H9 (cell line): ENCODE data around the gene ZSWIM9. TPM values are rescaled to one million over a fixed set of nuclear protein-coding genes. Genes with fewer than 3 reads are reported as not detected.

Experiments
- DNase-seq: peaks from one replicate; pipeline ENCODE4 v3.0.0-alpha.2; 2017
- H2AFZ ChIP-seq: one replicate; pipeline ENCODE4 v1.6.1; 2013; ENCODE audit warnings: mild to moderate bottlenecking, low read length, control low read depth, moderate library complexity
- H2AK5ac ChIP-seq: 2 replicates; pipeline ENCODE4 v1.6.1; 2013; ENCODE audit warnings: low read length, control low read depth, mixed read lengths; ENCODE audit not compliant: insufficient read length
- H2BK120ac ChIP-seq: one replicate; pipeline ENCODE4 v1.6.1; 2013; ENCODE audit warnings: low read depth, mild to moderate bottlenecking, low read length, control low read depth, inconsistent platforms; ENCODE audit not compliant: poor library complexity, severe bottlenecking
- H2BK12ac ChIP-seq: 2 replicates; pipeline ENCODE4 v1.6.1; 2013; ENCODE audit warnings: low read length, control low read depth, mixed read lengths, low read depth; ENCODE audit not compliant: insufficient read length
- H2BK15ac ChIP-seq: 2 replicates; pipeline ENCODE4 v1.6.1; 2013; ENCODE audit warnings: low read depth, low read length, control low read depth
- H2BK20ac ChIP-seq: one replicate; pipeline ENCODE4 v1.6.1; 2013; ENCODE audit warnings: low read depth, mild to moderate bottlenecking, low read length, control low read depth, inconsistent platforms; ENCODE audit not compliant: poor library complexity, severe bottlenecking
- H2BK5ac ChIP-seq: 2 replicates; pipeline ENCODE4 v1.6.1; 2013; ENCODE audit warnings: low read length, control low read depth, mixed read lengths; ENCODE audit not compliant: insufficient read length
- H3K14ac ChIP-seq: 2 replicates; pipeline ENCODE4 v1.6.1; 2013; ENCODE audit warnings: low read length, control low read depth; ENCODE audit not compliant: insufficient read depth
- H3K18ac ChIP-seq: 2 replicates; pipeline ENCODE4 v1.6.1; 2013; ENCODE audit warnings: low read depth, mild to moderate bottlenecking, mixed read lengths, low read length, control low read depth; ENCODE audit not compliant: insufficient read length
- H3K23ac ChIP-seq: 2 replicates; pipeline ENCODE4 v1.6.1; 2013; ENCODE audit warnings: low read length, control low read depth, mixed read lengths, low read depth; ENCODE audit not compliant: insufficient read length
- H3K23me2 ChIP-seq: 2 replicates; pipeline ENCODE4 v1.6.1; 2013; ENCODE audit warnings: low read depth, mild to moderate bottlenecking, mixed read lengths, low read length, control low read depth; ENCODE audit not compliant: insufficient read length, poor library complexity, severe bottlenecking
- H3K27ac ChIP-seq: 2 replicates; pipeline ENCODE4 v1.5.1; 2013; ENCODE audit warnings: low read length, control low read depth, mixed read lengths, low read depth; ENCODE audit not compliant: insufficient read length
- H3K27me3 ChIP-seq: 2 replicates; pipeline ENCODE4 v1.6.1; 2013; ENCODE audit warnings: low read length, control low read depth, inconsistent platforms; ENCODE audit not compliant: insufficient read depth
- H3K4ac ChIP-seq: 2 replicates; pipeline ENCODE4 v1.6.1; 2013; ENCODE audit warnings: low read depth, mild to moderate bottlenecking, control low read depth, inconsistent platforms, low read length, moderate library complexity
- H3K4me1 ChIP-seq: 2 replicates; pipeline ENCODE4 v1.6.1; 2013; ENCODE audit warnings: low read length, control low read depth, inconsistent platforms; ENCODE audit not compliant: insufficient read depth
- H3K4me2 ChIP-seq: 2 replicates; pipeline ENCODE4 v1.6.1; 2013; ENCODE audit warnings: low read length, control low read depth, mixed read lengths; ENCODE audit not compliant: insufficient read length, insufficient read depth
- H3K56ac ChIP-seq: 2 replicates; pipeline ENCODE4 v1.6.1; 2013; ENCODE audit warnings: low read depth, mild to moderate bottlenecking, mixed read lengths, low read length, control low read depth; ENCODE audit not compliant: insufficient read length
- H3K79me1 ChIP-seq: 2 replicates; pipeline ENCODE4 v1.6.1; 2013; ENCODE audit warnings: low read depth, mild to moderate bottlenecking, moderate library complexity, low read length, control low read depth, inconsistent platforms; ENCODE audit not compliant: insufficient read depth, poor library complexity, severe bottlenecking
- H3K79me2 ChIP-seq: 2 replicates; pipeline ENCODE4 v1.6.1; 2013; ENCODE audit warnings: low read length, control low read depth, inconsistent platforms; ENCODE audit not compliant: insufficient read depth
- H3K9ac ChIP-seq: 2 replicates; pipeline ENCODE4 v1.6.1; 2013; ENCODE audit warnings: low read length, control low read depth, mixed read lengths; ENCODE audit not compliant: insufficient read length; ENCODE audit errors: extremely low read depth
- H3K9me3 ChIP-seq: one replicate; pipeline ENCODE4 v1.6.1; 2013; ENCODE audit warnings: low read depth, low read length, inconsistent platforms; ENCODE audit not compliant: control insufficient read depth
- H3T11ph ChIP-seq: one replicate; pipeline ENCODE4 v1.6.1; 2013; ENCODE audit warnings: mild to moderate bottlenecking, low read length, control low read depth, inconsistent platforms
- H4K20me1 ChIP-seq: one replicate; pipeline ENCODE4 v1.6.1; 2013; ENCODE audit not compliant: control insufficient read depth, insufficient read length, insufficient read depth
- H4K5ac ChIP-seq: 2 replicates; pipeline ENCODE4 v1.6.1; 2013; ENCODE audit warnings: low read depth, mild to moderate bottlenecking, mixed read lengths, low read length, control low read depth; ENCODE audit not compliant: insufficient read length
- H4K8ac ChIP-seq: replicated peaks from 2 replicates; pipeline ENCODE4 v1.6.1; 2013; ENCODE audit warnings: low read length, control low read depth, mixed read lengths, low read depth; ENCODE audit not compliant: insufficient read length
- H4K91ac ChIP-seq: 2 replicates; pipeline ENCODE4 v1.6.1; 2013; ENCODE audit warnings: low read depth, mild to moderate bottlenecking, moderate library complexity, mixed read lengths, low read length, control low read depth; ENCODE audit not compliant: insufficient read length
- H3K27ac Mint-ChIP-seq, 3 experiments: 2 replicates in 2 of 3; 3 replicates in 1 of 3; pipeline ENCODE4 v1.8.0; 2020 to 2021; ENCODE audit warnings: mixed read lengths in 3 of 3, mild to moderate bottlenecking in 1 of 3, moderate library complexity in 1 of 3
- H3K27me3 Mint-ChIP-seq: 2 replicates; pipeline ENCODE4 v1.8.0; 2021; ENCODE audit warnings: low read depth, mild to moderate bottlenecking, moderate library complexity, mixed read lengths
- H3K36me3 Mint-ChIP-seq, 3 experiments: 2 replicates in 2 of 3; 3 replicates in 1 of 3; pipeline ENCODE4 v1.8.0; 2020 to 2021; ENCODE audit warnings: low read depth in 3 of 3, mixed read lengths in 3 of 3; ENCODE audit not compliant: insufficient read depth in 1 of 3
- H3K4me1 Mint-ChIP-seq, 2 experiments: 2 replicates each; pipeline ENCODE4 v1.8.0; 2020; ENCODE audit warnings: mixed read lengths in 2 of 2
- H3K4me3 Mint-ChIP-seq, 2 experiments: 2 replicates in 1 of 2; 3 replicates in 1 of 2; pipeline ENCODE4 v1.8.0; 2020 to 2021; ENCODE audit warnings: mild to moderate bottlenecking in 2 of 2, mixed read lengths in 2 of 2, moderate library complexity in 1 of 2
- H3K9me3 Mint-ChIP-seq, 2 experiments: 2 replicates in 1 of 2; 3 replicates in 1 of 2; pipeline ENCODE4 v1.8.0; 2020; ENCODE audit warnings: mild to moderate bottlenecking in 2 of 2, mixed read lengths in 2 of 2, moderate library complexity in 1 of 2
- CTCF ChIP-seq: fragments of 200-600 bp; sonication (generic); conservative IDR thresholded peaks from 3 replicates; pipeline ENCODE4 v1.8.0; 2021; ENCODE audit warnings: antibody characterized with exemption, mild to moderate bottlenecking
- WGBS: extraction: QIAGEN DNeasy Blood & Tissue Kit; methylation state at CpG from one replicate; pipeline ENCODE4 v1.1.7; 2013; ENCODE audit warnings: missing lambda C conversion rate, low lambda C conversion rate, mixed read lengths; ENCODE audit not compliant: insufficient read length; ENCODE audit errors: extremely low coverage; 5-methylcytosine and 5-hydroxymethylcytosine counted together
- total RNA-seq: library from RNA; stranded (reverse); gene quantifications from 2 replicates; pipeline ENCODE4 v1.2.1, GENCODE V29; 2021

Gene ZSWIM9
- total RNA-seq, 1 experiment from 2014 or later: 8.9 TPM

- no peaks in the 10 kb centered on the region for H3K23me2 ChIP-seq
- no peak overlapping the region for H3K14ac ChIP-seq
- H3K56ac ChIP-seq: no peak overlapping the region
- H3K23ac ChIP-seq: no peak overlapping the region
- Mint-ChIP-seq H3K27ac (no peak overlapping the region), H3K27me3 (no peaks in the 10 kb centered on the region), H3K36me3 (peaks cover 8 to 82% (median 73%) of the 10 kb centered on the region in 3 experiments; a peak in 6 of 7 replicates), H3K4me1 (no peaks in the 10 kb centered on the region), H3K4me3 (no peak overlapping the region), H3K9me3 (no peaks in the 10 kb centered on the region)
- no peak for TF ChIP-seq CTCF
- H3K9ac ChIP-seq: no peak overlapping the region
- no peaks in the 10 kb centered on the region for H3K27me3 ChIP-seq
- no peak overlapping the region for H4K5ac ChIP-seq
- no peak overlapping the region for H2BK15ac ChIP-seq
- H3K79me1 ChIP-seq: no peaks in the 10 kb centered on the region
- H4K8ac ChIP-seq: no peak overlapping the region
- no peak overlapping the region for H4K91ac ChIP-seq
- H3K4ac ChIP-seq: no peak overlapping the region
- no peak overlapping the region for H3K27ac ChIP-seq
- H4K20me1 ChIP-seq: no peaks in the 10 kb centered on the region
- no peak for DNase-seq
- H2BK5ac ChIP-seq: no peak overlapping the region
- H2AK5ac ChIP-seq: no peak overlapping the region
- WGBS: no CpG with 5 or more reads among the region's 6 CpGs
- H3K18ac ChIP-seq: no peak overlapping the region
- no peak overlapping the region for H3K4me2 ChIP-seq
- H2BK12ac ChIP-seq: no peak overlapping the region
- no peak overlapping the region for H3T11ph ChIP-seq
- no peaks in the 10 kb centered on the region for H3K79me2 ChIP-seq
- H3K9me3 ChIP-seq: no peaks in the 10 kb centered on the region
- H3K4me1 ChIP-seq: no peaks in the 10 kb centered on the region
- no peak overlapping the region for H2BK120ac ChIP-seq
- H2BK20ac ChIP-seq: no peak overlapping the region
- no peak overlapping the region for H2AFZ ChIP-seq
Measured at GRCh38 chr19:48149430-48149829, 21.1 kb upstream of the ZSWIM9 start.
